ENCODE data around the gene TECR.

The TECR gene

GRCh38 chr19:14494411-14494810 is 35.0 kb upstream of the TECR start:
- no peak for DNase-seq (ENCODE audit: low read depth)
- TF ChIP-seq, protein P1, sequence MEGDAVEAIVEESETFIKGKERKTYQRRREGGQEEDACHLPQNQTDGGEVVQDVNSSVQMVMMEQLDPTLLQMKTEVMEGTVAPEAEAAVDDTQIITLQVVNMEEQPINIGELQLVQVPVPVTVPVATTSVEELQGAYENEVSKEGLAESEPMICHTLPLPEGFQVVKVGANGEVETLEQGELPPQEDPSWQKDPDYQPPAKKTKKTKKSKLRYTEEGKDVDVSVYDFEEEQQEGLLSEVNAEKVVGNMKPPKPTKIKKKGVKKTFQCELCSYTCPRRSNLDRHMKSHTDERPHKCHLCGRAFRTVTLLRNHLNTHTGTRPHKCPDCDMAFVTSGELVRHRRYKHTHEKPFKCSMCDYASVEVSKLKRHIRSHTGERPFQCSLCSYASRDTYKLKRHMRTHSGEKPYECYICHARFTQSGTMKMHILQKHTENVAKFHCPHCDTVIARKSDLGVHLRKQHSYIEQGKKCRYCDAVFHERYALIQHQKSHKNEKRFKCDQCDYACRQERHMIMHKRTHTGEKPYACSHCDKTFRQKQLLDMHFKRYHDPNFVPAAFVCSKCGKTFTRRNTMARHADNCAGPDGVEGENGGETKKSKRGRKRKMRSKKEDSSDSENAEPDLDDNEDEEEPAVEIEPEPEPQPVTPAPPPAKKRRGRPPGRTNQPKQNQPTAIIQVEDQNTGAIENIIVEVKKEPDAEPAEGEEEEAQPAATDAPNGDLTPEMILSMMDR (IDR thresholded peaks at IDR 0.05; ENCODE audit: insufficient read depth, low read depth, low read length, missing control alignments) = no peak
- H3K4me3 ChIP-seq (ENCODE audit: low read depth, low read length) = no peak overlapping the region

DNA sequence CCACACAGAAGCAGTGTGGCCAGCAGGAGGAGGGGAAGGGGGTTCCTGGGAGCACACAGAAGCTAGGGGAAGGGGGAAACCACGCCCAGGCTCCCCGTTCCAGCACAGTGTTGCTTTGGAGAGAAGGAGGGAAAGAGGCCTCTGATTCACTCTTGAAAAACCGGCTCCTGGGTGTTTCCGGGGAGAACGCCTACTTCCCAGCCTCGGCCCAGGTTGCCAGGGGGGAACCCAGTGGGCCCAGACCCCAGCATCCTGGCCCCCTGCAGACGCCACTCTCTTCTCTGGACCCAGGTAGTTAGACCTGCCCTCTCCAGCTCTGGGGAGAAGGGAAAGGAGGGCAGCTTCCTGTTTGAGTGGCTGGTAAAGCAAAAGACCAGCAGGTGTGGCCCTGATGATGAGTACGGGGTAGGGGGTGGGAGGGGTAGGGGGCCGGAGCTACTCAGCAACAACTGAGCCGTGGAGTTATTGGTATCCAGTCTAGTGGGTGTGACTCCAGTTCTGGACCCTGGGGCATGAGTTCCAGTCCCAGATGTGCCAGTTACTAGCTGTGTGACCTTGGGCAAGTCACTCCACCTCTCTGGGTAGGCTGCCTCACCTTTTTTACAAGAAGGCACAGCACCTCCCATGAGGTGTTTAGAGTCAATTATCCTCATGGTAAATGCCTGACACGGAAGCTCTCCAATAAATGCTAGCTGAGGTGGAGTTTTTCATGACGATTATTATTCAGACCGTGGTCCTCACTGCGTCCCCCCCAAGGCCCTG is 34.3 kb upstream of the TECR start:
- no peak for DNase-seq (ENCODE audit: low read depth)
- peak overlapping the region; percentile 47 for H3K4me3 ChIP-seq (ENCODE audit: low read depth, low read length)
- TF ChIP-seq, protein P1 (IDR thresholded peaks at IDR 0.05; ENCODE audit: insufficient read depth, low read depth, low read length, missing control alignments) = no peak

DNA sequence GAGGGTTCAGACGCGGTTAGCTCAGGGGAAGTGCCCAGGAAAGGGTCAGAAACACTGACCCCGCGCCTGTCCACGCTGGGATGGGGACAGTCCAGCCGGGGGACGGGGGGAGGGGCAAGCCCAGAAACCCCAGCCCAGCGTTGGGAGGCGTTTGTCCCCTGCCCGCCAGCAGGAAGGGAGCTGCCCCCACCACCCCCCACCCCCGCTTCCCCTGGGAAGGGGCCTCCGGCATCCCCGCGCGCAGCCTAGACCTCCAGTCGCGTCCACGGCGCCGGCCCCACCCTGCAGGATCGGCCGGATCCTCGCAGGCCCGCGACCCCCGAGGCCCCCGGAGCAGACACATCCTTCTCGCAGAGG is 33.7 kb upstream of the TECR start:
- TF ChIP-seq, protein P1 (IDR thresholded peaks at IDR 0.05; ENCODE audit: insufficient read depth, low read depth, low read length, missing control alignments) = no peak
- no peak for DNase-seq (ENCODE audit: low read depth)
- H3K4me3 ChIP-seq (ENCODE audit: low read depth, low read length) = peak overlapping the region; percentile 47

DNA sequence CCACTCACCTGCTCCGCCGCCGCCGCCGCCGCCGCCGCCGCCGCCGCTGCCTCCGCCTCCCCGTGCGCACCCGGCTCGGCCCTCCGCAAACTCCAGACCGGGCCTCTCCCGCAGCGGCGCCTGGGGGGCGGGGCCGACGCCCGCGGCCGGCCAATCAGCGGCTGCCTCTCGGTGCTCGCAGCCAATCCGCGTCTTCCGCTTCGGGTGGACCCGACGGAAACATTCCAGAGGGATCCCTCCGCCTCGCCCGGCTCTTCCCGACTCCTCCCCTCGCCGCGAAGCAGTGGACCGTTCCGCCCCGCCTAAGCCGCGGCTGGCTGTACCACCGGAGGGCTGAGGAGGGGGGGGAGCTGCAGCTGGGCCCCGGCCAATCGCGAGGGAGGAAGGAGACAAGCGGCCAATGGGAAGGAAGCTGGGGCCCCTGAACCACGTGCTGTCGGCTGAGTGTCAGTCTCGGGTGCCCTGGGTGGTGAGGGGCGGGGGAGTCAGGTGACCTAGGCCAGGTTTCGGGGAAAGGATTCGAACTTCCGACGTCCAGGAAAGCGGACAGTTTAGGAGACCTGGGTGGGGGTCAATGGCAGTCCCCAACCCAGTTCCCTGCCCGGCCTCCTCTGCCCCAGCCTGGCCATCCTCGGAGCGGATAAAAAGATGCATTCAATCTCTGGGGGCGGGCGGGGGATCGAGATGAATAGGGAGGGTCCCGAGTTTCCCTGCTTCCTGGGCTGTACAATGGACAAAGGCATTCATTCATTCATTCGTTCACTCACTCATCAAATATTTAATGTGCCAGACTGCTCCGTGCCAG is 33.2 kb upstream of the TECR start, which contains the start of gene GIPC1:
GIPC1 (minus strand) TSS at position 99 of the 805 bp plus-strand sequence. CDS start 13,151 bp downstream, outside the sequence.
- peak; percentile 80 for DNase-seq (ENCODE audit: low read depth)
- peak within 1 kb of the TSS; percentile 68 for H3K4me3 ChIP-seq (ENCODE audit: low read depth, low read length)
- TF ChIP-seq, protein P1 (IDR thresholded peaks at IDR 0.05; ENCODE audit: insufficient read depth, low read depth, low read length, missing control alignments) = no peak

- TF ChIP-seq, protein P1 (IDR thresholded peaks at IDR 0.05; ENCODE audit: insufficient read depth, low read depth, low read length, missing control alignments) = no peak
- DNase-seq (ENCODE audit: low read depth) = no peak
- H3K4me3 ChIP-seq (ENCODE audit: low read depth, low read length) = no peak overlapping the region
Measured at GRCh38 chr19:14496834-14497227, 32.6 kb upstream of the TECR start.

DNA sequence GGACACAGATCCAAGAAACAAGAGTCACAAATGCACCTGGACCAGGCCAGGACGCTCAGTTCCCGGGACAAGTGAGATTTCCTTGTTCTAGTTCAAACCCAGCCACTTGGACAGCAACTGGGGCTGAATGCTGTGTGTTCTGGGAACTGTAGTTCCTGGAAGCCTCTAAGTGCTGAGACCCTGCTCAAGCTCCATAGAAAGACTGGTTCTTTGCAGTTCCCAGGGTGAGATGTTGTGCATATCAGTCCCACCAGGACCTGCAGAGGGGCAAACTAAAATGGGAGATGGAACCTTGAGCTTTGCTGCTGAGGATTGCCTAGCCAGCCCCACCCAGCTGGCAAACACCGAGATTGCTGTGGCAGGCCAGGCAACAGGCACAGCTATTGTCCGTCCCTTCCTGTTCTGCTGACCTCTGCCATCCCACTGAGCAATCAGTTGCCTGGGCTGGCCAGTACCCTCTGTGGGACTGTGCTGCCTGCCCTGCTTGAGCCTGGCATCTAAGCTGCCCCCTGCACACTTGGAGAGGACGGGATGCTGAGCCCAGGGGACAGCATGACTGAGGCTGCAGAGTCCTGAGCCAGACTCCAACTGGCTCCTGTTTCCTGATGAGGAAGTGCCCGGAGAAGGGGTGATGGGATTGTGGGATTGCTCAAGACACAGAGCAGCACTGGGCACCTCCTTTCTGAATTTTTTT is 32.0 kb upstream of the TECR start:
- TF ChIP-seq, protein P1 (IDR thresholded peaks at IDR 0.05; ENCODE audit: insufficient read depth, low read depth, low read length, missing control alignments) = no peak
- DNase-seq (ENCODE audit: low read depth) = no peak
- no peak overlapping the region for H3K4me3 ChIP-seq (ENCODE audit: low read depth, low read length)
